Astrocyte (in vitro differentiated cells and primary cell): ENCODE results near the gene F10. TPM values are rescaled to one million over a fixed set of nuclear protein-coding genes. Genes with fewer than 3 reads are reported as not detected.
A peak's percentile ranks its signal among the peaks of the same experiment; 100 is the strongest.

Source experiments
- DNase-seq: peaks from one replicate; pipeline ENCODE4 v3.0.0-alpha.2; 2010; ENCODE audit warnings: low read depth
- FAIRE-seq: peaks from 2 replicates; lab custom pipeline; 2011; peaks lifted over from hg19 to GRCh38; lab: Jason Lieb, UNC
- H2AFZ ChIP-seq: 2 replicates; pipeline ENCODE4 v1.6.0; 2012; ENCODE audit warnings: low read depth, low read length, inconsistent platforms
- H3K27ac ChIP-seq: 2 replicates; pipeline ENCODE4 v1.5.1; 2011; ENCODE audit warnings: low read depth, low read length, inconsistent platforms
- H3K27me3 ChIP-seq: 2 replicates; pipeline ENCODE4 v1.6.0; 2011; ENCODE audit warnings: low read length, inconsistent platforms; ENCODE audit not compliant: insufficient read depth
- H3K36me3 ChIP-seq: 2 replicates; pipeline ENCODE4 v1.5.1; 2011; ENCODE audit warnings: low read length, inconsistent platforms; ENCODE audit not compliant: insufficient read depth
- H3K4me1 ChIP-seq: 2 replicates; pipeline ENCODE4 v1.5.1; 2011; ENCODE audit warnings: low read length, inconsistent platforms; ENCODE audit not compliant: insufficient read depth
- H3K4me2 ChIP-seq: 2 replicates; pipeline ENCODE4 v1.6.0; 2012; ENCODE audit warnings: low read length, inconsistent platforms
- H3K4me3 ChIP-seq: 2 replicates; pipeline ENCODE4 v1.5.1; 2011; ENCODE audit warnings: low read depth, mild to moderate bottlenecking, low read length, inconsistent platforms; ENCODE audit not compliant: insufficient read depth
- H3K79me2 ChIP-seq: 2 replicates; pipeline ENCODE4 v1.6.0; 2012; ENCODE audit warnings: mild to moderate bottlenecking, low read length, inconsistent platforms; ENCODE audit not compliant: insufficient read depth
- H3K9ac ChIP-seq: 2 replicates; pipeline ENCODE4 v1.6.0; 2012; ENCODE audit warnings: mild to moderate bottlenecking, low read length, inconsistent platforms
- H3K9me3 ChIP-seq: 2 replicates; pipeline ENCODE4 v1.5.1; 2012; ENCODE audit warnings: low read depth, mild to moderate bottlenecking, low read length, inconsistent platforms; ENCODE audit not compliant: insufficient read depth
- H4K20me1 ChIP-seq: 2 replicates; pipeline ENCODE4 v1.6.0; 2012; ENCODE audit warnings: low read length, inconsistent platforms; ENCODE audit not compliant: insufficient read depth
- H3K27ac Mint-ChIP-seq: one replicate; pipeline ENCODE4 v1.8.0; 2021; ENCODE audit warnings: mild to moderate bottlenecking, mixed read lengths; ENCODE audit not compliant: unreplicated experiment
- H3K27me3 Mint-ChIP-seq: one replicate; pipeline ENCODE4 v1.8.0; 2021; ENCODE audit warnings: low read depth, mixed read lengths; ENCODE audit not compliant: unreplicated experiment
- H3K36me3 Mint-ChIP-seq: one replicate; pipeline ENCODE4 v1.8.0; 2021; ENCODE audit warnings: low read depth, mixed read lengths; ENCODE audit not compliant: unreplicated experiment
- H3K4me1 Mint-ChIP-seq: one replicate; pipeline ENCODE4 v1.8.0; 2021; ENCODE audit warnings: low read depth, mixed read lengths; ENCODE audit not compliant: unreplicated experiment
- H3K4me3 Mint-ChIP-seq: one replicate; pipeline ENCODE4 v1.8.0; 2021; ENCODE audit warnings: mild to moderate bottlenecking, moderate library complexity, mixed read lengths; ENCODE audit not compliant: unreplicated experiment
- H3K9me3 Mint-ChIP-seq: one replicate; pipeline ENCODE4 v1.8.0; 2021; ENCODE audit warnings: mild to moderate bottlenecking, mixed read lengths; ENCODE audit not compliant: unreplicated experiment
- EZH2 ChIP-seq: IDR thresholded peaks from 2 replicates; pipeline ENCODE4 v1.6.1; 2012; ENCODE audit warnings: mild to moderate bottlenecking, low read length, inconsistent platforms; ENCODE audit not compliant: insufficient read depth
- total RNA-seq: library from RNA; stranded (reverse); gene quantifications from 2 replicates; pipeline ENCODE4 v1.2.1, GENCODE V29; 2021
- TF ChIP-seq, protein P1 (sequence below): IDR thresholded peaks from 2 replicates; pipeline ENCODE4 v1.5.1; 2011; ENCODE audit warnings: low read depth, mild to moderate bottlenecking, inconsistent platforms, low read length, moderate library complexity; ENCODE audit not compliant: insufficient read depth

Gene F10
- total RNA-seq, 1 donor from 2014 or later: 0.45 TPM

- Mint-ChIP-seq H3K27me3 (peaks cover 24% of the 10 kb centered on the region), H3K36me3 (peaks cover 4% of the 10 kb centered on the region), H3K4me1 (peaks cover 11% of the 10 kb centered on the region), H3K4me3 (peak overlapping the region; percentile 64), H3K27ac (peak overlapping the region; percentile 4), H3K9me3 (peaks cover 8% of the 10 kb centered on the region)
- TF ChIP-seq, protein P1, sequence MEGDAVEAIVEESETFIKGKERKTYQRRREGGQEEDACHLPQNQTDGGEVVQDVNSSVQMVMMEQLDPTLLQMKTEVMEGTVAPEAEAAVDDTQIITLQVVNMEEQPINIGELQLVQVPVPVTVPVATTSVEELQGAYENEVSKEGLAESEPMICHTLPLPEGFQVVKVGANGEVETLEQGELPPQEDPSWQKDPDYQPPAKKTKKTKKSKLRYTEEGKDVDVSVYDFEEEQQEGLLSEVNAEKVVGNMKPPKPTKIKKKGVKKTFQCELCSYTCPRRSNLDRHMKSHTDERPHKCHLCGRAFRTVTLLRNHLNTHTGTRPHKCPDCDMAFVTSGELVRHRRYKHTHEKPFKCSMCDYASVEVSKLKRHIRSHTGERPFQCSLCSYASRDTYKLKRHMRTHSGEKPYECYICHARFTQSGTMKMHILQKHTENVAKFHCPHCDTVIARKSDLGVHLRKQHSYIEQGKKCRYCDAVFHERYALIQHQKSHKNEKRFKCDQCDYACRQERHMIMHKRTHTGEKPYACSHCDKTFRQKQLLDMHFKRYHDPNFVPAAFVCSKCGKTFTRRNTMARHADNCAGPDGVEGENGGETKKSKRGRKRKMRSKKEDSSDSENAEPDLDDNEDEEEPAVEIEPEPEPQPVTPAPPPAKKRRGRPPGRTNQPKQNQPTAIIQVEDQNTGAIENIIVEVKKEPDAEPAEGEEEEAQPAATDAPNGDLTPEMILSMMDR: no peak
- no peak for TF ChIP-seq EZH2
- Histone ChIP-seq H3K36me3 (no peaks in the 10 kb centered on the region), H3K4me3 (peak overlapping the region; percentile 39), H3K9me3 (no peaks in the 10 kb centered on the region), H4K20me1 (no peaks in the 10 kb centered on the region), H3K4me2 (peak overlapping the region; percentile 89), H3K9ac (peak overlapping the region; percentile 77), H3K27ac (no peak overlapping the region), H3K4me1 (peaks cover 10% of the 10 kb centered on the region), H2AFZ (peak overlapping the region; percentile 90), H3K79me2 (no peaks in the 10 kb centered on the region), H3K27me3 (no peaks in the 10 kb centered on the region)
- DNase-seq: no peak
- no peak for FAIRE-seq
These were observed 30.0 kb downstream of the F10 start for GRCh38 chr13:113152691-113152983.

DNA sequence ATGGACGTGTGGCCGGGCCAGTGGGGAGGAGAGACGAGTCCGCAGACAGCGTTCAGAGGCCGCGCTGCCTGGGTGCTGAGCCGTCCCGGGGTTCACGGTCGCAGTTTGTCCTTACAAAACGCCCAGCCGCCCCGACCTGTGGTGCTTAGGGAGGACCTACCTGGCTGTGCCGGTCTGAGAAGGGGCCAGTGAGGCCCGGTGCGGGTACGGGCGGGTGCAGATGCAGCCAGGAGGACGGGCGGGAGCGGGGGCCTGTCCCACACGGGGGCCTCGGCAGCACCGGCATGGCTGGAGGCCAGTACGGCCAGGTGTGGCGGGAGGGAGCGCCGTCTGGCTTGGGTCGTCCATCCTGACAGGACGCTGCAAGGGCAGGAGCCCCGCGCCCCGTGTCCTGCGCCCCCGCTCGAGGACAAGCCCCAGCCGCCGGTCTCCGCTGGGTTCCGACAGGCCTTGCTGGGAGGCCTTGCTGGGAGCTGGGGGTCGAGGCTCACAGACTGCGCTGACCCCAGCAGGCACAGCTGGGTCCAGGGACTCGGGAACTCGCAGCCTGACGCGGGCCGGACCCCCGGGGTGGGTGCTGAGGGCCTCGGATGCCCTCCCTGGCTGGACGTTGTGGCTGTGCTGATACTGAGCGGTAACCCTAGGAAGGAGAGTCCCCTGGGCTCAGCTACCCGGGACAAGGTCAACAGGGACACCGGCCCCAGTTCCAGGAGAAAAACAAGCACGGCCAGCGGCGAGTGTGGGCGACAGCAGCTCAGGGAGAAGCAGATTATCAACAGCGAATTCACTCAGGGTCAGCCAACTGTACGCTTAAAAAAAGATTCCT is 30.6 kb downstream of the F10 start:
- Mint-ChIP-seq H3K4me3 (peak overlapping the region; percentile 71), H3K4me1 (peaks cover 11% of the 10 kb centered on the region), H3K36me3 (peaks cover 4% of the 10 kb centered on the region), H3K27ac (peak overlapping the region; percentile 50), H3K27me3 (peaks cover 22% of the 10 kb centered on the region), H3K9me3 (peaks cover 8% of the 10 kb centered on the region)
- TF ChIP-seq, protein P1: no peak
- no peak for TF ChIP-seq EZH2
- peaks cover 10% of the 10 kb centered on the region for H3K4me1 ChIP-seq
- H2AFZ ChIP-seq: peak overlapping the region; percentile 90
- no peaks in the 10 kb centered on the region for H3K27me3 ChIP-seq
- FAIRE-seq: no peak
- no peaks in the 10 kb centered on the region for H3K9me3 ChIP-seq
- no peaks in the 10 kb centered on the region for H4K20me1 ChIP-seq
- no peaks in the 10 kb centered on the region for H3K79me2 ChIP-seq
- peak overlapping the region; percentile 89 for H3K4me2 ChIP-seq
- H3K4me3 ChIP-seq: peak overlapping the region; percentile 39
- H3K27ac ChIP-seq: peak overlapping the region; percentile 63
- peak overlapping the region; percentile 77 for H3K9ac ChIP-seq
- no peaks in the 10 kb centered on the region for H3K36me3 ChIP-seq
- DNase-seq: peak; percentile 22
